Anterior cingulate cortex (tissue), 58 donors: ENCODE measurements around the gene TMEM248.
"Not testable (repeated sequence)": the region's sequence is repeated elsewhere in the genome, so short reads cannot be mapped to it uniquely, and the experiment has no call there.

Experiments used
- DNase-seq, 58 donors: peaks; one replicate each; lab custom pipeline; 2025; lab: John Stamatoyannopoulos, UW

The TMEM248 gene

GRCh38 chr7:66948480-66949109 lies 27.6 kb downstream of the TMEM248 start:
- DNase-seq: no peak

- DNase-seq: no peak
These were observed 29.3 kb downstream of the TMEM248 start for GRCh38 chr7:66950311-66950710.

GRCh38 chr7:66950763-66951162 lies 29.7 kb downstream of the TMEM248 start:
- peak in 52 of 58 donors; percentile 7 to 79 (median 52) for DNase-seq

GRCh38 chr7:66952343-66953043 lies 31.5 kb downstream of the TMEM248 start:
- no peak for DNase-seq

GRCh38 chr7:66953044-66953427 lies 32.0 kb downstream of the TMEM248 start:
- DNase-seq: no peak

GRCh38 chr7:66957595-66958290 lies 36.7 kb downstream of the TMEM248 start:
- DNase-seq: no peak

GRCh38 chr7:66958538-66959350 lies 37.7 kb downstream of the TMEM248 start:
- DNase-seq: peak in 1 of 58 donors; percentile 4

- DNase-seq: no peak
These were observed 39.2 kb downstream of the TMEM248 start for GRCh38 chr7:66960192-66960591.

- no peak for DNase-seq
These were observed 40.1 kb downstream of the TMEM248 start for GRCh38 chr7:66961096-66961495.

GRCh38 chr7:66964411-66964810 lies 43.4 kb downstream of the TMEM248 start:
- no peak for DNase-seq

GRCh38 chr7:66967029-66967428 lies 46.0 kb downstream of the TMEM248 start:
- no peak for DNase-seq

- DNase-seq: not testable (repeated sequence)
These were observed 48.0 kb downstream of the TMEM248 start for GRCh38 chr7:66969001-66969400.

- DNase-seq: no peak
These were observed 49.3 kb downstream of the TMEM248 start for GRCh38 chr7:66970310-66970709.

GRCh38 chr7:66974986-66975590 lies 54.1 kb downstream of the TMEM248 start:
- DNase-seq: no peak

- DNase-seq: not testable (repeated sequence)
These were observed 57.3 kb downstream of the TMEM248 start for GRCh38 chr7:66978312-66978711.

GRCh38 chr7:66979013-66979412 lies 58.0 kb downstream of the TMEM248 start:
- not testable (repeated sequence) for DNase-seq

GRCh38 chr7:66980336-66980735 lies 59.3 kb downstream of the TMEM248 start:
- DNase-seq: not testable (repeated sequence)

GRCh38 chr7:66989552-66989951 lies 68.5 kb downstream of the TMEM248 start:
- DNase-seq: not testable (repeated sequence)

- DNase-seq: not testable (repeated sequence)
These were observed 73.0 kb downstream of the TMEM248 start for GRCh38 chr7:66994051-66994450.

GRCh38 chr7:66994691-66995049 lies 73.6 kb downstream of the TMEM248 start:
- peak in 45 of 58 donors; percentile 0 to 64 (median 16) for DNase-seq
